DMS153 treated with DMSO at 0.1 percent for 48 hours (cell line): ENCODE data around the gene CREBBP.

Source experiments
- DNase-seq: peaks from one replicate; lab custom pipeline; 2025; ENCODE audit not compliant: unreplicated experiment; lab: John Stamatoyannopoulos, UW

Gene CREBBP

DNA sequence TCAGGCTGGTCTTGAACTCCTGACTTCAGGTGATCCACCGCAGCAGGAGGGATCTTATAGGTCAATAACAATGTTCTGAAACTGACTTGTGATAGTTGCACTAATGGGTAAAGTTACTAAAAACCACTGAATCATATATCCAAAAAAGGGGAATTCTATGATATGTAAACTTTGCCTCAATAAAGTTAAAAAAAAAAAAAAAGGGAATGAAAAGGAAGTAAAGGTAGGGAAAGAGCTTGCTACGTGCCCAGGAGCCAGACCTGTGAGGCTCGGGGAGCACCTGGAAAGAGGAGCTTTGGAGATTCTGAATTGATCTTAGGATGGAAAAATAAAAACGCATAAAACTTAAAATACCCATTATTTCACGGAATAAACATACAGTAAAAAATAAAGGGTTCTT, 142.4 kb downstream of the CREBBP start:
- DNase-seq = no peak

- DNase-seq = no peak
These were observed 143.3 kb downstream of the CREBBP start for GRCh38 chr16:3737181-3737580.

DNA sequence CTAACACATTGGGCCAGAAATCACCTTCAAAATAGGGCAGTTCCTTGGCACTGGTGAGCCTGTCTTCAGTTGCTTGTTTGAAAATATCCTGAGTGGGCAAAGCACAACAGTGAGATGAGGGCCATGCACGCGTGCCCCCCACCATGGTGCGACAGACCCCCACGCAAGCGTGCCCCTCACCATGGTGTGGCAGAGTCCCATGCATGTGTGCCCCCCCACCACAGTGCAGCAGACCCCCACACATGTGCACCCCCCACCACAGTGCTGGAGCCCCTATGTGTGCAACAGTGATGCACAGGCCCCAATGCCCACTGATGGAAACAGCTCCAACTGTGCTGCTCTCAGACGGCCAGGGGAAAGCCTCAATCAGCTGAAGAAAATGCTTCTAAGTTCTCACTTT, 144.4 kb downstream of the CREBBP start:
- DNase-seq = no peak

- DNase-seq = no peak
These were observed 145.0 kb downstream of the CREBBP start for GRCh38 chr16:3735541-3735940.

DNA sequence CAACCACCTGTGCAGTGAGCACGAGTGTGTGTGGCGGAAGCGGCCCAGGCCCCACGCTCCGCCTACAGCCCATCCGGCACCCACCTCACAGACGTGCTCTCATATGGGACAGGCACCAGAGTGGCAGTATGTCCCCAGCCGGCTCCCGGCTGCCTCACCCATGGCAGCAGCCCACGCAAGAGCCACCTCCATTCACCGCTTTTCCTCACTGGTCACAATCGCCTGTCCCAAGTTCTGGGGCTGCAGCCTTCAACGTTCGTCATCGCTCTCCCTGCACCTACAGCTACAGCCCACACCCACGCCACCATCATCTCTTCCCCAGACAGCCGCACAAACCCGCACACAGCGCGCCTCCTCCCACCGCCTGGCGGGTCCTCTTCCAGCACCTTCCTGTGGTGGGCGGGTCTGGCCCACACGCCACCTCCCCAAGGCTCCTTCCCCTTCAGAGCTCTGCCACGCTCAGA, 145.7 kb downstream of the CREBBP start:
- no peak for DNase-seq

DNA sequence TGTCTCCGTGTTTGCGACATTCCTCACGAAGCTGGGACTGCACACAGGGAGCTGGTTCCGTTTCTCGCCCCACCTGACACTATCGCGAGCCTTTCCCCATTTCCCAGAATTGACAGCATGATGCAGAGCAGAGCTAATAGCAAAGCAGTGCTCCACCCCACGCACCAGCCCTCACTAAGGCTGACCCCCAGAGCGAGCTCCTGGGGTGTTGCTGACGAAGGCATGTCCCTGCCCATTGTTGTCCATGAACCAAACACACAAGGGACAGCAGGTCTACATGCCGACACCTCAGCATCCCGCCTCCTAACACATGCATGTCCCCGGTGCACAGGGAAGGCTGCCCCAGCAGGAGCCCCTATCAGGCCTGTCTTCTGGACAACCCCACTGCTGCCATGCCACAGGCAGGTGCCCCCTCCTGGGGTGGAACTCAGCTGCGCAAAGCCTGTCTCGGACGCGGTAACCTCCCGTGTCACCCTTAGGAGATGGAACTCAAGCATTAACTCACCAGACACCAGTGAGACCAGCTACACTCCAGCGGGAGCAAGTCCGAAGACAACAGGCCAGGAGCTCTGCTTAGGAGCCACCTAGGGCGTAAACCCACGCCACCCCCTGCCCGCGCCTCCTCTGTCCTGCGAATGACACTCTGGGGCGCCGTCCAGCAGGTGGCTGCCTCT, 146.3 kb downstream of the CREBBP start:
- no peak for DNase-seq

DNA sequence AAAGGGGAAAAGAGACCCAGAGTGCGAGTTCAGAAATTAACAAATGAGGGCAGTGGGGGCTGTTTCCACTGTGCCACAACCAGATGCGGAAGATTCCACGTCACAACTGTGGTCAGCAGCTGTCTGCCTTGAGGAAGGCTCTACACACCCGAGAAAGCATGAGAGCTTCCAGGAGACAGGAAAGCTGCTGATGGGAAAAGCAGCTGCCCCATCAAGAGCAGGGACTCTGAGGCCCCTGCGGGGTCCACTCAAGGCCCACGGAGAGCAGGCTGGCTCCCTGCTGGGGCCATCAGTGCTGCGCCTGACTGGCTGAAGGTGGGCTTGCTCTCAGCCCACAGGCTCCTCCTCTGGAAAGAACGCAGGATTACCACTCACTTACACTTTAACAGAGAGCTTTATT, 148.3 kb downstream of the CREBBP start:
- DNase-seq = no peak

- no peak for DNase-seq
These were observed 149.2 kb downstream of the CREBBP start for GRCh38 chr16:3731126-3731935.

- DNase-seq = no peak
These were observed 150.1 kb downstream of the CREBBP start for GRCh38 chr16:3730161-3731125.

GRCh38 chr16:3729161-3730112, 151.1 kb downstream of the CREBBP start:
- DNase-seq = no peak

- no peak for DNase-seq
These were observed 151.9 kb downstream of the CREBBP start for GRCh38 chr16:3728424-3729160.

- no peak for DNase-seq
These were observed 152.6 kb downstream of the CREBBP start for GRCh38 chr16:3727806-3728381.

GRCh38 chr16:3726021-3726687, 154.4 kb downstream of the CREBBP start:
- DNase-seq = no peak

DNA sequence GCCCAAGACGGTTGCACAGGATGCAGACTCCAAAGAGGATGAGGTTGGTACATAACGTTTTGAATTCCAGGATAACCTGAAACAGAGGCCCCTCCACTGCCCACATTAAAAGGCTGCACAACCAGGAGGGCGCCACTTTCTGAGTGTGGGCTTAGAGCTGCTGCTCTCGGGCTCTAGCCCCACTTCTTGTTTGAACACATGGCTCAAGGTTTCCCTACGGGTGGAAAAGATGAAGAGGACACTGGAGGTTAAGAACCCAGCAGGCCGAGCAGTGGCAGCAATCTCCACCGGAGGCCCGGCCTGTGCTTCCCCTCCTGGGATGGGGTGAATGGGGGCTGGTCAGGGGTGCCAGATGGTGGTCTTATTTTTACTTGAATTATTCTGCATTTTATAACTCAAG, 155.2 kb downstream of the CREBBP start:
- DNase-seq = no peak

- DNase-seq = no peak
These were observed 158.0 kb downstream of the CREBBP start for GRCh38 chr16:3722508-3722907.

DNA sequence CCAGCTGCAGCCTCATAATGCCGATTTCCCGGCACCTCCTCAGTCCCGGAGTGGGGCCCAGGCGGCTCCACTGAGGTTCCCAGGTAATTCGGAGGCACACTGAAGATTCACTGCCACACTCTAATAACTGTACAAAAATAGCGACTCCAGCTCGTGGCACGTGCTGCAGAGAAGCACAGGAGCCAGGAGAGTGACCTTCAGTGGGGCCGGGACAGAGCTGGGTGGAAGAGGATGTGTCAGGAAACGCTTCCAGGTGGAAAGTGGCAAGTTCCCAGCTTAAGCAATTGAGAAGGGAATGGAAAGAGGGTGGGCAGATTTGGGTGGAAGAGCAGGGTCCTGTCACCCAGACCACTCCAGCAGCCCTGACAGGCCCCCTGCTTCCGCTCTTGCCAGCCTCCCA, 160.1 kb downstream of the CREBBP start:
- no peak for DNase-seq

GRCh38 chr16:3718628-3719027, 161.9 kb downstream of the CREBBP start:
- DNase-seq = no peak

- no peak for DNase-seq
These were observed 162.5 kb downstream of the CREBBP start for GRCh38 chr16:3718019-3718391.
